Endothelial cell of umbilical vein (primary cell): ENCODE results near the gene BCL2L13. TPM values are rescaled to one million over a fixed set of nuclear protein-coding genes. Genes with fewer than 3 reads are reported as not detected.
A peak's percentile ranks its signal among the peaks of the same experiment; 100 is the strongest.

ENCODE experiments used
- BruUV-seq: library from RNA; stranded (reverse); fragments of 400-500 nt; replicated peaks from 2 replicates; lab custom pipeline; 2021; lab: Mats Ljungman, UMichigan
- CTCF ChIA-PET: fragments of 300-600, 350-600 bp; sonication (Branson Sonifier 250); formaldehyde crosslinking; loops from one replicate; lab custom pipeline; 2021; ENCODE audit warnings: antibody characterized with exemption, inconsistent platforms; lab: Charles Lee
- POLR2A ChIA-PET: fragments of 300-600, 350-600 bp; sonication (Branson Sonifier 250); formaldehyde crosslinking; loops from one replicate; lab custom pipeline; 2021; ENCODE audit warnings: antibody characterized with exemption, inconsistent platforms; lab: Charles Lee
- DNase-seq: peaks from one replicate; pipeline ENCODE4 v3.0.0-alpha.2; 2011; ENCODE audit warnings: low read depth, low spot score
- FAIRE-seq: peaks from 2 replicates; lab custom pipeline; 2011; peaks lifted over from hg19 to GRCh38; lab: Jason Lieb, UNC
- H2AFZ ChIP-seq: 2 replicates; pipeline ENCODE4 v1.6.0; 2012; ENCODE audit warnings: low read depth, low read length, control low read depth, inconsistent platforms
- H3K27ac ChIP-seq: 2 replicates; pipeline ENCODE4 v1.5.1; 2011; ENCODE audit warnings: low read depth, mild to moderate bottlenecking, control low read depth, low read length, moderate library complexity; ENCODE audit not compliant: insufficient read depth
- H3K27me3 ChIP-seq, 2 experiments: 2 replicates each; pipeline versions ENCODE4 v1.6.0 to v1.6.1; 2011; ENCODE audit warnings: low read length in 2 of 2, mixed read lengths in 1 of 2; ENCODE audit not compliant: control insufficient read depth in 2 of 2, insufficient read depth in 2 of 2
- H3K36me3 ChIP-seq, 2 experiments: 2 replicates in 1 of 2; 3 replicates in 1 of 2; pipeline ENCODE4 v1.5.1; 2011; ENCODE audit warnings: low read length in 2 of 2, mild to moderate bottlenecking in 1 of 2, moderate library complexity in 1 of 2; ENCODE audit not compliant: control insufficient read depth in 2 of 2, insufficient read depth in 2 of 2; ENCODE audit errors: extremely low read depth in 1 of 2
- H3K4me1 ChIP-seq: 3 replicates; pipeline ENCODE4 v1.5.1; 2011; ENCODE audit warnings: mild to moderate bottlenecking, low read length; ENCODE audit not compliant: control insufficient read depth, insufficient read depth; ENCODE audit errors: extremely low read depth
- H3K4me2 ChIP-seq: 2 replicates; pipeline ENCODE4 v1.6.1; 2011; ENCODE audit warnings: low read length, control low read depth, mixed read lengths; ENCODE audit not compliant: insufficient read depth
- H3K4me3 ChIP-seq, 3 experiments: fragments of 200-600 bp in 1 of 3; sonication (generic), shearing (Covaris generic) in 1 of 3; replicated peaks in 1 of 3; 2 replicates each; pipeline ENCODE4 v1.5.1; 2011 to 2016; ENCODE audit warnings: control low read depth in 3 of 3, low read length in 3 of 3, mild to moderate bottlenecking in 2 of 3, inconsistent platforms in 1 of 3, low read depth in 1 of 3, moderate library complexity in 1 of 3; ENCODE audit not compliant: insufficient read depth in 1 of 3
- H3K79me2 ChIP-seq: 2 replicates; pipeline ENCODE4 v1.6.0; 2012; ENCODE audit warnings: low read length, inconsistent platforms; ENCODE audit not compliant: control insufficient read depth, insufficient read depth
- H3K9ac ChIP-seq: replicated peaks from 2 replicates; pipeline ENCODE3; 2011; ENCODE audit warnings: low read length, control low read depth; ENCODE audit not compliant: insufficient read depth; ENCODE audit errors: extremely low read depth
- H3K9me1 ChIP-seq: replicated peaks from 3 replicates; pipeline ENCODE4 v1.6.0; 2011; ENCODE audit warnings: mild to moderate bottlenecking, low read length; ENCODE audit not compliant: control insufficient read depth, insufficient read depth; ENCODE audit errors: extremely low read depth
- H3K9me3 ChIP-seq: replicated peaks from 2 replicates; pipeline ENCODE4 v1.5.1; 2012; ENCODE audit warnings: low read length, inconsistent platforms; ENCODE audit not compliant: control insufficient read depth, insufficient read depth
- H4K20me1 ChIP-seq: replicated peaks from 2 replicates; pipeline ENCODE3; 2011; ENCODE audit warnings: mild to moderate bottlenecking, low read length; ENCODE audit not compliant: control insufficient read depth, insufficient read depth; ENCODE audit errors: extremely low read depth
- EZH2 ChIP-seq: IDR thresholded peaks from 2 replicates; pipeline ENCODE4 v1.6.1; 2012; ENCODE audit warnings: borderline replicate concordance, low read depth, mild to moderate bottlenecking, moderate library complexity, low read length, inconsistent platforms; ENCODE audit not compliant: severe bottlenecking
- FOS ChIP-seq: IDR thresholded peaks from 2 replicates; pipeline ENCODE4 v1.6.1; 2011; ENCODE audit warnings: mild to moderate bottlenecking, low read length, moderate library complexity, borderline replicate concordance; ENCODE audit not compliant: insufficient read depth
- GATA2 ChIP-seq: IDR thresholded peaks from 2 replicates; pipeline ENCODE4 v1.7.0; 2011; ENCODE audit warnings: low read depth, mild to moderate bottlenecking, moderate library complexity, mixed read lengths, low read length; ENCODE audit not compliant: insufficient read length, insufficient read depth
- JUN ChIP-seq: IDR thresholded peaks from 2 replicates; pipeline ENCODE4 v1.6.1; 2011; ENCODE audit warnings: borderline replicate concordance, low read depth; ENCODE audit not compliant: insufficient read length, insufficient read depth
- MAX ChIP-seq: IDR thresholded peaks from 2 replicates; pipeline ENCODE4 v1.6.1; 2011; ENCODE audit not compliant: insufficient read depth, insufficient read length
- MYC ChIP-seq: IDR thresholded peaks from one replicate; pipeline ENCODE4 v1.6.1; 2011; ENCODE audit warnings: mild to moderate bottlenecking, low read depth, low read length
- POLR2A ChIP-seq: IDR thresholded peaks from 2 replicates; pipeline ENCODE4 v1.6.1; 2012; ENCODE audit warnings: low read depth, mild to moderate bottlenecking, control low read depth, low read length
- POLR2AphosphoS5 ChIP-seq: IDR thresholded peaks from 2 replicates; pipeline ENCODE4 v1.6.1; 2012; ENCODE audit warnings: low read depth, mild to moderate bottlenecking, control low read depth, low read length, moderate library complexity; ENCODE audit not compliant: insufficient read depth
- dilution Hi-C: fragments of 300-500 bp; cut with MboI; formaldehyde crosslinking; loops from one replicate; pipeline ENCODE4 v1.15.0; 2019; ENCODE audit warnings: low sequenced_read_pairs; ENCODE audit not compliant: extremely low pct_ligation_motif_present
- intact Hi-C: fragments of 100-400 bp; cut with micrococcal nuclease; formaldehyde crosslinking; loops from one replicate; pipeline ENCODE4 v1.10.0; 2022
- polyA plus RNA-seq, 4 experiments: library from polyadenylated mRNA; depleted of rRNA in 3 of 4; stranded (reverse) in 3 of 4; unstranded in 1 of 4; fragments of >200 nt; gene quantifications; 2 replicates each; pipeline versions ENCODE4 v1.2.1 to v1.2.3, GENCODE V29; 2011 to 2012; ENCODE audit warnings: missing spikeins in 1 of 4
- total RNA-seq: library from RNA; stranded (reverse); gene quantifications from 2 replicates; pipeline ENCODE4 v1.2.3, GENCODE V29; 2021
- TF ChIP-seq, protein P1 (sequence below), 2 donors: IDR thresholded peaks; 1 replicate in 1 of 2; 2 replicates in 1 of 2; pipeline ENCODE4 v1.5.1; 2011; ENCODE audit warnings: low read length in 2 of 2, mild to moderate bottlenecking in 2 of 2, moderate library complexity in 2 of 2, control low read depth in 1 of 2, inconsistent platforms in 1 of 2, low read depth in 1 of 2; ENCODE audit not compliant: insufficient read depth in 1 of 2; ENCODE audit errors: extremely low read depth in 1 of 2

The BCL2L13 gene
- total and polyA plus RNA-seq, 2 donors (not counting 3 experiments of a cell fraction or from before 2014, with no cell fraction given), result 28.1 to 36.2 TPM

DNA sequence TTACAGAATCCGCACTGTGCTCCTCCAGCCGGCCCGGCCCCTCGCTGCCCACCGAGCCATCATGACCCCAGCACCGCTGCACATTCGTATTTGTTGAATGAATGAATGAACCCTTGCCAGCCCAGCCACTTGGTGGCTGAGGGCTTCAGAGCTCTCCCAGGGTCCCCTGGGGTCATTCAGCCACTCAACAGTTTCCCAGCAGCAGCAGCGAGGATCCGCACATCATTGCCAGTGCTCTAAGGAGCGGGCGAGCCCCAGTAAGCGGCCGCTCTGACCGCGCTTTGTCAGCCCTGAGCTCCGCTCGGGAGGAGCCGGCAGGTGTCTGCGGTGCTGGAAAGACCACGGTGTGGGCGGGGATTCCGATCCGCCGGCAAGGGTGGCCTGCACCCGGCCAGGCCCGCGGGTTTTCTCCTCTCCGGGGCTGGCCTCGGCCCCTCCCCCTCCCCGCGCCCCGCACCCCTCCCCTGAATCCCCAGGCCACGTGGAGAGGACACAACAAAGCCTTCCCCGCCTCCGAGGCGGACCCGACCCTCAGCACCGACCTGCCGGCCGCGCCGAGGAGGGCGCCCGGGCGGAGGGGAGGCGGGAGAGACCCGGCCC, 135.1 kb downstream of the BCL2L13 start:
- Histone ChIP-seq H2AFZ (peak overlapping the region; percentile 70), H3K36me3 (no peaks in the 10 kb centered on the region), H3K27me3 (no peaks in the 10 kb centered on the region), H3K9ac (peak overlapping the region; percentile 81), H3K9me1 (no peaks in the 10 kb centered on the region), H3K27ac (peak overlapping the region; percentile 34), H4K20me1 (no peaks in the 10 kb centered on the region), H3K4me1 (peaks cover 13% of the 10 kb centered on the region), H3K79me2 (peaks cover 33% of the 10 kb centered on the region), H3K4me3 (peak overlapping the region; percentile 52 to 72 (median 59)), H3K4me2 (peak overlapping the region; percentile 68), H3K9me3 (no peaks in the 10 kb centered on the region)
- ChIA-PET CTCF (interaction anchor here (0.6 to 2.0 kb wide), 9 partner anchors 12 to 304 kb away, joined by 3 to 9 read pairs (median 4); partner anchors contain the start of gene PEX26), POLR2A (no interaction called here)
- dilution Hi-C loops, result no loop called here
- DNase-seq (peak; percentile 34), FAIRE-seq (no peak)
- BruUV-seq, result no TSS peak
- intact Hi-C loops, result loop anchor here (10.0 kb wide), 1 partner anchor 139 kb away; the partner anchor contains the start of gene BCL2L13
- TF ChIP-seq JUN, result no peak
- TF ChIP-seq EZH2, result no peak
- TF ChIP-seq, protein P1, sequence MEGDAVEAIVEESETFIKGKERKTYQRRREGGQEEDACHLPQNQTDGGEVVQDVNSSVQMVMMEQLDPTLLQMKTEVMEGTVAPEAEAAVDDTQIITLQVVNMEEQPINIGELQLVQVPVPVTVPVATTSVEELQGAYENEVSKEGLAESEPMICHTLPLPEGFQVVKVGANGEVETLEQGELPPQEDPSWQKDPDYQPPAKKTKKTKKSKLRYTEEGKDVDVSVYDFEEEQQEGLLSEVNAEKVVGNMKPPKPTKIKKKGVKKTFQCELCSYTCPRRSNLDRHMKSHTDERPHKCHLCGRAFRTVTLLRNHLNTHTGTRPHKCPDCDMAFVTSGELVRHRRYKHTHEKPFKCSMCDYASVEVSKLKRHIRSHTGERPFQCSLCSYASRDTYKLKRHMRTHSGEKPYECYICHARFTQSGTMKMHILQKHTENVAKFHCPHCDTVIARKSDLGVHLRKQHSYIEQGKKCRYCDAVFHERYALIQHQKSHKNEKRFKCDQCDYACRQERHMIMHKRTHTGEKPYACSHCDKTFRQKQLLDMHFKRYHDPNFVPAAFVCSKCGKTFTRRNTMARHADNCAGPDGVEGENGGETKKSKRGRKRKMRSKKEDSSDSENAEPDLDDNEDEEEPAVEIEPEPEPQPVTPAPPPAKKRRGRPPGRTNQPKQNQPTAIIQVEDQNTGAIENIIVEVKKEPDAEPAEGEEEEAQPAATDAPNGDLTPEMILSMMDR (IDR thresholded peaks at IDR 0.05; ENCODE audit: extremely low read depth in 1 of 2, insufficient read depth in 1 of 2, low read depth in 1 of 2, low read length in 2 of 2), result no peak
- TF ChIP-seq FOS, result no peak
- TF ChIP-seq POLR2A, result no peak
- peak; percentile 20 for TF ChIP-seq MYC
- TF ChIP-seq MAX, result peak; percentile 32
- TF ChIP-seq POLR2AphosphoS5, result no peak
- no peak for TF ChIP-seq GATA2
